Central memory CD4-positive, alpha-beta T cell (primary cell): ENCODE data around the gene FOXF2.
"Not testable (repeated sequence)": the region's sequence is repeated elsewhere in the genome, so short reads cannot be mapped to it uniquely, and the experiment has no call there.

Experiments used
- DNase-seq: peaks from one replicate; pipeline ENCODE4 v3.0.0; 2022
- total RNA-seq, 3 experiments: gene quantifications; one replicate each; lab custom pipeline; 2026; lab: John Stamatoyannopoulos, UW

Gene FOXF2
- total RNA-seq: 0 reads per million in 3 experiments

- DNase-seq: no peak
These were observed at the start of gene FOXF2 for GRCh38 chr6:1389369-1390132. TSS of gene FOXF2 (plus strand) at chr6:1389576. CDS start at chr6:1389948, 372 bp downstream.

GRCh38 chr6:1346101-1346500 lies 43.3 kb upstream of the FOXF2 start:
- no peak for DNase-seq

- no peak for DNase-seq
These were observed 42.8 kb upstream of the FOXF2 start for GRCh38 chr6:1346558-1347091.

DNA sequence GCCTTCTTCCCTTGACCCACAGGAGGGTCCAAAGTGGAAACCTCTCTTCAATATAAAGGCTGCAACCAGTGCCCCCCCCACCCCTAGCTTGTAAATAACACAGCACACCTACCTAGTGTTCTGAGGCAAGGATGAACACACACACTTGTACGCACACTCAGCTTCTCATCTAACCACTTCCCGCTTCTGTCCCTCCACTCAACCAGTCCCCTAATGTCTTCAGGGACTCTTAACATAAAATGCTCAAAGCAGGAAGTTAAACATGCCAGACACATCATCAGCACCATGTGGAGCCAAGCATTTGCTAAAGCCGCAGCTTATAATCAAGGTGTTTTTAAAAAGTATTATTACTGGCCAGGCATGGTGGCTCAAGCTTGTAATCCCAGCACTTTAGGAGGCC lies 42.2 kb upstream of the FOXF2 start:
- no peak for DNase-seq

GRCh38 chr6:1348675-1349074 lies 40.7 kb upstream of the FOXF2 start:
- DNase-seq: no peak

DNA sequence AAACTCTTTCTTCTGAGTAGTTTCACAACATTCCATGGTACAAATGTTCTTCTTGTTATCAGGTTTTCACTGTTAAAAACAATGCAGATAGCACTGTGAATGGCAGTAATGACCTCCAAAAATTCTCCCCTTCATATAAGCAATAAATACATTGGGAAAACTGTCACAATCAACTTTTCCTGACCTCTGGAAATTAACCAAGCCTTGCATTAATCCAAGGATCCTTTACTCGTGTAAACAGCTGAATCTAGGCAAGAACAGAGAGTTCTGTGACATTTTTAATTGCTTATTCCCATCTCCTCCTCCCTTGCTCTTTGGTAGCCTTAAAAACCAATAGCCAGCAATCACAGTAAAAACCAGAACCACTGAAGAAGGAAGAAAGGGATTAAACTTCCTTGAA lies 39.7 kb upstream of the FOXF2 start:
- DNase-seq: no peak

DNA sequence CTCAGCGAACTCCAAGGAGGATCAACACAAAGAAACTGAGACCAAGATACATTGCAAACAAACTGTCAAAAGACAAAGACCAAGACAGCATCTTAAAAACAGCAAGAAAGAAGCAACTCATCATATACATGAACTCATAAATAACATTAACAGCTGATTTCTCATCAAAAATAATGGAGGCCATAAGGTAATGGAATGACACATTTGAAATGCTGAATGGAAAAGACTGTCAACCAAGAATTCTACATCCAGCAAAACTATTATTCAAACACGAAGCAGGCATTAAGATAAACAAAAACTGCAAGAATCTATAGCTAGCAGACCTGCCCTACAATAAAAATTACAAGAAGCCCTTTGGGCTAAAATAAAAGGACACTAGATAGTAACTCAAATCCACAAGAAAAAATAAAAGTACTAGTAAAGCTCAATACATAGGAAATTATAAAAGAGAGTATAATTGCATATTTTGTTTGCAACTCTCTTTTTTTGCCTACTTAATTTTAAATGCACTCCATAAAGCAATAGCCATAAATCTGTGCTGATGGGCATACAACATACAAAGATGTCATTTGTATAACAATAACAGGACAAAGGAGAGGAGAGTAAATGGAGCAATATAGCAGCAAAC lies 37.9 kb upstream of the FOXF2 start:
- no peak for DNase-seq

DNA sequence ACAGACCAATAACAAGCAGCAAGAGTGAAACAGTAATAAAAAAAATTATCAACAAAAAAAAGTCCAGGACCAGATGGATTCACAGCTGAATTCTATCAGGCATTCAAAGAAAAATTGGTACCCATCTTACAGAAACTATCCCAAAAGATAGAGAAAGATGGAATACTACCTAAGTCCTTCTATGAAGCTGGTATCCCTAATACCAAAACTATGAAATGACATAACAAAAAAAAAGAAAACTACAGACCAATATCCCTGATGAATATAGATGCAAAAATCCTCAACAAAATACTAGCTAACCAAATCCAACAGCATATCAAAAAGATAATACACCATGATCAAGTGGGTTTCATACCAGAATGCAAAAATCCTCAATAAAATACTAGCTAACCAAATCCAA lies 34.3 kb upstream of the FOXF2 start:
- not testable (repeated sequence) for DNase-seq

DNA sequence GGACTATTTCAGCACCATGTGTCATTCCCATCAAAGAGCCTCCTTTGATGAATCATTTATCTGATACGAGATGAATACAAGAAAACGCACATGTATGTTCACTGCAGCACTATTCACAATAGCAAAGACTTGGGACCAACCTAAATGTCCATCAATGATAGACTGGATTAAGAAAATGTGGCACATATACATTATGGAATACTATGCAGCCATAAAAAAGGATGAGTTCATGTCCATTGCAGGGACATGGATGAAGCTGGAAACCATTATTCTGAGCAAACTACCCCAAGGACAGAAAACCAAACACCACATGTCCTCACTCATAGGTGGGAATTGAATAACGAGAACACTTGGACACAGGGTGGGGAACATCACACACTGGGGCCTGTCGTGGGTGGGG lies 27.7 kb upstream of the FOXF2 start:
- not testable (repeated sequence) for DNase-seq

GRCh38 chr6:1362643-1363042 lies 26.7 kb upstream of the FOXF2 start:
- DNase-seq: no peak

DNA sequence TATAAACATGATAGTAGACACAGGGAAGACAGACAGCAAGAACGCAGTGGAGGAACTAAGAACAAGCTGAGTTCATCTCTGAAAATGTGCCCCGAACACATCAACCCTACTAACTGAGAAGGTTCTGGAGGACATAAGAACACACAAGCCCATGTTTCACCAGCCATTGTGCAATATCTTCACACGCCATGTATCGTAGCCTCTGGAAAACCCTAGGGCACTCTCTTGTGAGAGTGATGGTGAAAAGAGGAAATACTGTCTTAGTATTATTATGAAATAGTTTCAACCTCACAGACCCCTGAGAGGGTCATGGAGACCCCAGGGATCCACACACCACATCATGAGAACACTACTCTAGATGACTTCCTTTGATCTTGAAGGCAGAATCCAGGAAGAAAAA lies 26.1 kb upstream of the FOXF2 start:
- DNase-seq: no peak

- DNase-seq: no peak
These were observed 25.4 kb upstream of the FOXF2 start for GRCh38 chr6:1363729-1364572.

DNA sequence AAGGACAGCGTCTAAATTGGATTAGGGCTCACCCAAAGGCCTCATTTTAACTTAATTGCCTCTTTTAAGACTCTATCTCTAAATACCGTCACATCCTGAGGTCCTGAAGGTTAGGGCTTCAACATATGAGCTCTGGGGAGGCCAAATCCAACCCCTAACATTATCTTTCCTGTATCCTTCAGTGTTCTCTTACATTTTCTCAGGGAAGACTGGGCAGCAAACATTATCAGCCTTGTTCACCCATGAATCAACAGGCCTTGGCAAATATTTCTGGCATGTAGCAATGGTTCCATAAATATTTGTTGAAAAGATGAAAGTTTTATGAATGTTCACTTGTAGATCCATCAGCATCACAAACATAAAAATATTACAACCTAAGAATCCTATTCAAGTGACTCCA lies 24.6 kb upstream of the FOXF2 start:
- DNase-seq: no peak

- DNase-seq: no peak
These were observed 23.7 kb upstream of the FOXF2 start for GRCh38 chr6:1365686-1366085.

GRCh38 chr6:1367771-1368170 lies 21.6 kb upstream of the FOXF2 start:
- no peak for DNase-seq

GRCh38 chr6:1368940-1369339 lies 20.4 kb upstream of the FOXF2 start:
- DNase-seq: no peak

- DNase-seq: not testable (repeated sequence)
These were observed 19.7 kb upstream of the FOXF2 start for GRCh38 chr6:1369695-1370094.

DNA sequence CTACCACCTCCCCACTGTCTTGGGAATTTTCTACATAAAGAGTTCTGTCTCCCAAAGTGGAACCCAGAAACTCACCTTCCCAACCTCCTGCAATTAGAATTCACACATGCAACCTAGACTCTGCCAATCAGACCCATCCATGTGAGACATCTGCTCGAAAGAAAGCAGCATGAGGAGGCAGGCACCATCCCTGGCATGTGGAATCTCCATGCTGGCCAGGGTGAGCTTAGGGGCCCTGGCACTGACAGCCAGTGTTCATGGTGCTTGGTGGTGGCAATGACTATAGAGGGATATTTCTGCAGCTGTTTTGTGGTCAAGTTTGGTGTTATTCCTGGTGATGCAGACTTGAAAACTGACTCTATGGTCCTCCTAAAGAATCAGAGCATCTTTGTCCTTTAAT lies 17.4 kb upstream of the FOXF2 start:
- DNase-seq: no peak

GRCh38 chr6:1372690-1373089 lies 16.7 kb upstream of the FOXF2 start:
- DNase-seq: no peak

GRCh38 chr6:1376653-1377052 lies 12.7 kb upstream of the FOXF2 start:
- DNase-seq: no peak

DNA sequence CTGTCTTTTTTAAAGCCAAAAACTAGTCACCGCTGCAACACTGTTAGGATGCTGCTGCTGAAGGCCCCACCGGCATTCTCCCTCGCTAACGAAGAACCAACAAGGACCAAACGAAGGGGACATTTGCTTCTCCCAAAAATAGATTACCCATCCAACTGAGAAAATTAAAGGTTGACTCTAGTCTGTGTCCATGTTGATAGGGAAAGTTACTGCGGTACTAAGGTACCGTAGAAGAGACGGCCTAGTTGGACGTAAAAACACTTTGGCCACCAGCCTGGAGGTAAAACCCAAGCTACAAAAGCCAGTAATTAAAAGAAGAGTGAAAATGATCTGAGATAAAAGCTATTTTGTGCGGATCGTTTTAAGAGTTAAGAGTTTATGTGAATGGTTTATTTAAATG lies 11.8 kb upstream of the FOXF2 start:
- no peak for DNase-seq

GRCh38 chr6:1378065-1379016 lies 11.0 kb upstream of the FOXF2 start:
- DNase-seq: no peak
